Measurements from ENCODE around the gene ABHD8.
"Not testable (repeated sequence)": the region's sequence is repeated elsewhere in the genome, so short reads cannot be mapped to it uniquely, and the experiment has no call there.

ABHD8 gene

DNA sequence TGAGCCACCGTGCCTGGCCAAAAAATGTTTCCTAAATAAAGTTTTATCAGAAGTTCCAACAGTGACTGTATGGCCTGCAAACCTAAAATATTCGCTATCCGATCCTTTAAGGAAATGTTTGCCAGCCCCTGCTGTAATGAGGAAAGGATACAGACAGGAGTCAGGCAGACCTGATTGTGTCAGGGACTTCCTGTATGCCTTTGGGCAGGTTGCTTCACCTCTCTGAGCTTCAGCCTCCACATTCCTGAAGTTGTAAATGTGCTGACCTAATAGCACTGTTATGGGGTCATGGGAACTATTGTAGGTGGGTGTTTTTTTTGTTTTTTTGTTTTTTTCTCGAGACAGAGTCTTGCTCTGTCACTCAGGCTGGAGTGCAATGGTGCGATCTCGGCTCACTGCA lies 6.2 kb downstream of the ABHD8 start:
- no peak for DNase-seq (ENCODE audit: low spot score)

DNA sequence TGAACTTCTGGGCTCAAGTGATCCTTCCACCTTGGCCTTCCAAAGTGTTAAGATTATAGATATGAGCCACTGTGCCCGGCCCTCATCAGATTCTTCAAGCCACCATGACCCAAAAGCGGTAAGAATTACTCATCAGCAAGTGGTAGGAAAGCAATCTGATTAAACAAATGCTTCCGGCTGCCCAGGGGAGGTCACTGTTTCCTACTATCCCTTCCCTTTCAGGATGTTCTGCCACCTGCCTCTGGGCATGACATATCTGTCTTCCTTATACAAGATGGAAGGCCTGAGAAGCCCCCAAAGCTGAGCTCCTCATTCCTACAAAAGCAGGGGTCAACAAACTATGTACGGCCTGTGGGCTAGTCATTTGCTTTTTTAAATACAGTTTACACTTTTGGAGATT lies 7.0 kb downstream of the ABHD8 start:
- peak; percentile 49 for DNase-seq (ENCODE audit: low spot score)

DNA sequence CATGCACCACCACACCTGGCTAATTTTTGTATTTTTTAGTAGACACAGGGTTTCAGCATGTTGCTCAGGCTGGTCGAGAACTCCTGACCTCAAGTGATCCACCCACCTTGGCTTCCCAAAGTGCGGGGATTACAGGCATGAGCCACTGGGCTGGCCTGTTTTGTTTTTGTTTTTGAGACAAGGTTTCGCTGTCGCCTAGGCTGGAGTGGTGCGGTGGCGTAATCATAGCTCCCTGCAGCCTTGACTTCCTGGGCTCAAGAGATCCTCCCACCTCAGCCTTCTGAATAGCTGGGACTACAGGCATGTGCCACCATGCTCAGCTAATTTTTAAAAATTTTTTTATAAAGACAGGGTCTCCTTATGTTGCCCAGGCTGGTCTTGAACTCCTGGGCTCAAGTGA lies 7.7 kb downstream of the ABHD8 start:
- not testable (repeated sequence) for DNase-seq (ENCODE audit: low spot score)

DNA sequence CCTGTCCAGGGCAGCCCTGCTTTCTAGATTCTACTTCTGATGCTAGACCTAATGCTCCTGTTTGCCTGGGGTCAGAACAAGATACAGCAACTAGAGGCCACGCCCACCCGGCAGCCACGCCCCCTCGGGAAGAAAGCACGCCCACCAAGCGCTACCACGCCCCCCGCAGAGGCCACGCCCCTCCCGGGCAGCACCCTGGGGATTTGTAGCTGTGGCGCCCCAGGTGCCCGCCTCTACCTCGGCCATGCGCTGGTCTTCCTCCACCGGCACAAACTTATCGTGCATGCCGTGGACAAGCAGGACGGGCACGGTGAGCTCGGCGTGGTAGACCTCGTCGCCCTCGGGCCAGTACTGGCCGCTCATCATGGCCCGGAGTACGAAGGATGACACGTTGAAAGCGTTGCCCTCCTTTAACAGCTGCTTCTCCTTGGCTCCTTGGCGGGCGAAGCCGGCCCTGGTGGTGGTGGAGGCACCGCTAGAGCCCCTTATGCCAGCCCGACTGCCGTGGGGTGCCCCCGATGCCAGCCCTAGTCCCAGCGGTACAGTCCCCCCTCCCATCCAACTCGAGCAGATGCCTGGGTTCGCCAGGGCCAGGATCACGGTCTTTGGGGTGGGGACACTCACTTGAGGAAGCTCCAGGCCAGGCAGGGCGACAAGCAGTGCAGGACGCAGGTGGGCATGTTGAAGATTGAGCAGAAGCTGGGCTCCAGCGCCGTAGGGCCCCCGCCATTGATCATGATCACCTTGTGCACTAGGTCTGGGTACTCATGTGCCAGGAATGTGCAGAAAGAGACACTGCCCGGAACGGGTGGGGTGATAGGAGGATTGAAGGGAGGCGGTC lies 9.0 kb downstream of the ABHD8 start:
- no peak for DNase-seq (ENCODE audit: low spot score)

DNA sequence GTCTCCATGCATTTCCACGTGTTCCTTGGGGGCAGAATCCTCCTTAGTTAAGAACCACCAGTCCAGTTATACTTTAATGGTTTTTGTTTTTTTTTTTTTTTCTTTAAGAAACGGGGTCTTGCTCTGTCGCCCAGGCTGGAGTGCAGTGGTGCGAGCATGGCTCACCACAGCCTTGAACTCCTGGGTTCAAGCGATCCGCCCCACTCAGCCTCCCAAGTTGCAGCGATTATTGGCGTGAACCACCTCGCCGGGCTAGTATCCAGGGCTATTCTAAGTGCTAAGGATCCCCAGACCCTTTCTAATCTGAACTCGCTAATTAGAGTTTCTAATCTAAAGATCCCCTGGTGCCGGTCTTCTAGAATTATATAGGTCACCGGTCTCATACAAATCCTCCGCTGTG lies 9.6 kb downstream of the ABHD8 start:
- DNase-seq (ENCODE audit: low spot score), result no peak

DNA sequence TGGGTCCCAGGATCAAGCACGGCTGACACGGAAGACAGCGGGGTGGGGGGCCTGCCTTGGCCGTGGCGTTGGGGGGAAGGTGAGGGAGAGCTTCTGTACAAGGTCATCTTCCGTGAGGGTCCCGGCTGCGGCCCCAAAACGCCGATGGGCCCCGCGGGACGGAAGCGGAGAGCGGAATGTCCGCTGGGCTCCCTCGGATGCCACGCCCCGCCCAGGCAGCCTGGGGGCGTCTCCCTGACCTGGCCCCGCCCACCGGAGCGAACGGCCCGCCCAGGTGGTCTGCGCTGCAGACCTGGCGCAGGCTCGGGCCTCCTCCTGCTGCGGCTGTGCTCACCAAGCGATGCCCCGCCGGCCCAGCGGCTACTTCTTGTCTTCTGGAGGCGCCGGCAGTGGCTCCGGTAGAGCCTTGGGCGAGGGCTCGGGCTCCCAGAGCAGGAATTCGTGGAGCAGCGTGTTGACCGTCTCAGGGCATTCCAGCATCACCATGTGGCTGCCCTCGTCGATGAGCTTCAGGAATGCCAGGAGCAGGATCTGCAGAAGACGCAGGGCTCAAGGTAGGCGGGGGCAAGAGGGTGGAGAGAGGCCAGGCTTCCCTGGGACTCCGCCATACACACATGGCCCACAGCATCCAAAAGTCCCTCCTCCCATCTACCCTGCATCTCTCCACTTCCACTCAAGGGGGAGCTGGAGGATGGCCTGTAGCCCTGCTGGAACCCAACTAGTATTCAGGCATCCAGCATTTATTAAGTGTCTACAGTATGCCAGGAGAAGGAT lies 10.7 kb downstream of the ABHD8 start:
- DNase-seq (ENCODE audit: low spot score), result peak; percentile 97

DNA sequence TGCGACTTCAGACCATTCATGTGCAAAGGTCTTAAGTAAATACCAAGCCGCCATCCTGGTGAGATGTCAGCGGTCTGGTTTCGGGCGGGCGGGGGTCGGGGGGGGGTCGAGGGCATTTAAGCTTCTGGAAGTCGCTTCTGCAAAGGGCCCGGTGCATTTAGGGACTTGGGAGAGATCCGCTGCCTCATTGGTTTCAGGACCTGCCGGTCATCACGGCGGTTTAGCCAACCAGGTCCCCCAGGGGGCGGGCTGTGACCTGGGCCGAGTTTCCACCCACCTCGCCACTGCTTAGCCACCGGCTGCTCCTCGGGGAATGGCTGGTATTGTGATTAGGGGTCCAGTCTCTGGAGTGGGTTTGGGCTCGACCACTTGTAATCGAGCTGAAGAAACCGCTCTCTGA lies 13.7 kb downstream of the ABHD8 start:
- DNase-seq (ENCODE audit: low spot score), result peak; percentile 99

DNA sequence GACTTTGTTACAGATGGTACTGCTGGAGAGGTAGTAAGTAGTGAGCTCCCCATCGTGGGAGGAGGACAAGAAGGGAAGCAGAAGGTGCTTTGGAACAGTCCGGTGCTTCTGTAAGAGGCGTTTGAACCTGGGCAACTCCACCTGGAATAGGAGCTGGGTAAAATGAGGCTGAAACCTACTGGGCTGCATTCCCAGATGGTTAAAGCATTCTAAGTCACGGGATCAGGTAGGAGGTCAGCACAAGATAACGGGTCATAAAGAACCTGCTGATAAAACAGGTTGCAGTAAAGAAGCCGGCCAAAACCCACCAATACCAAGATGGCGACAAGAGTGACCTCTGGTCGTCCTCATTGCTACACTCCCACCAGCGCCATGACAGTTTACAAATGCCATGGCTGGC lies 16.5 kb downstream of the ABHD8 start:
- no peak for DNase-seq (ENCODE audit: low spot score)

DNA sequence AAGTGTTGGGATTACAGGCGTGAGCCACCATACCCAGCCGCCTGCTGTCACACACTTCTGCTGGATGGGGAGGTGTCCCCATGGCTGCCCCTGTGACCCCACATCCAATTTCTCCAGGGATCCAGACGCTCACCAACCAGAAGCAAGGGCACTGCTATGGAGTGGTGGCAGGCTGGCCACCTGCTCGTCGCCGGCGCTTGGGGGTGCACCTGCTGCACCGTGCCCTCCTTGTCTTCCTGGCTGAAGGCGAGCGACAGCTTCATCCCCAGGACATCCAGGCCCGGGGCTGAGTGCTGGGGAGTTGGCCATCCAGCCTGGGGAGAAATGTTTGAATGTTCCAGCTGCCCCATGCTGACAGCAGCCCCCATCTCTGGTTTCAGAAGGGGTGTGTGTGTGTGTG lies 17.0 kb downstream of the ABHD8 start:
- no peak for DNase-seq (ENCODE audit: low spot score)

DNA sequence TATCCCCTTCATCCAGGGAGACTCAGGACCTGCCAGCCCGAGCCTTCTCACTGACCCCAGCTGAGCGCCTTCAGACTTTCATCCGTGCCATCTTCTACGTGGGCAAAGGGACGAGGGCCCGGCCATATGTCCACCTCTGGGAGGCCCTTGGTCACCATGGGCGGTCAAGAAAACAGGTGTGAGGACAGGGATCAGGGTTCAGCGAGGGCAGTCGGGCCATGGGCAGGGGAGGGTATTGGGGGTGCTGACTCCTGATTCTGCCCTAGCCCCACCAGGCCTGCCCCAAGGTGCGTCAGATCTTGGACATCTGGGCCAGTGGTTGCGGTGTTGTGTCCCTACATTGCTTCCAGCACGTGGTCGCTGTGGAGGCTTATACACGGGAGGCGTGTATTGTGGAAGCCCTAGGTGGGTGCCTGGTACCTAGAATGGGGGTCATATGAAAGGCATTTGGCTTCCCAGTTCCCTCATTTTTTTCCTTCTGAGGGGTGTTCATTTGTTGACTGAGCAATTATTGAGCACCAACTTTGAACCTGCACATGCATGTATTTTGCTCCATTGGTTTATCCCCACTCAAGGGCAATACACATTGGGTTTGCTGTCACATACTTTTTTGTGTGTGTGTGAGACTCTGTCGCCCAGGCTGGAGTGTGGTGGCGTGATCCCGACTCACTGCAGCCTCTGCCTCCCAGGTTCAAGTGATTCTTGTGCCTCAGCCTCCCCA lies 17.6 kb downstream of the ABHD8 start:
- DNase-seq (ENCODE audit: low spot score), result no peak

DNA sequence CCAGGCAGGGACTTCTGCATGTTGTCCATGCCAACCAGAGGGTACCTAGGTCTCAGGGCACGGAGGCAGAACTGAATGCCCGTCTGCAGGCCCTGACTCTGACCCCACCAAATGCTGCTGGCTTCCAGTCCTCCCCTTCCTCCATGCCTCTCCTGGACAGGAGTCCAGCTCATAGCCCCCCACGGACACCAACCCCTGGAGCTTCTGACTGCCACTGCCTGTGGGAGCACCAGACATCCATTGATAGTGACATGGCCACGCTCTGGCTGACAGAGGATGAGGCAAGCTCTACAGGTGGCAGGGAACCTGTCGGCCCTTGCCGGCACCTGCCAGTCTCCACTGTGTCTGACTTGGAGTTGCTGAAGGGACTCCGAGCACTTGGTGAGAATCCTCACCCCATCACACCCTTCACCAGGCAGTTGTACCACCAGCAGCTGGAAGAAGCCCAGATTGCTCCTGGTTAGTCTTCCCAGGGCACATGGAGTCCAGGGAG lies 19.7 kb downstream of the ABHD8 start:
- no peak for DNase-seq (ENCODE audit: low spot score)

DNA sequence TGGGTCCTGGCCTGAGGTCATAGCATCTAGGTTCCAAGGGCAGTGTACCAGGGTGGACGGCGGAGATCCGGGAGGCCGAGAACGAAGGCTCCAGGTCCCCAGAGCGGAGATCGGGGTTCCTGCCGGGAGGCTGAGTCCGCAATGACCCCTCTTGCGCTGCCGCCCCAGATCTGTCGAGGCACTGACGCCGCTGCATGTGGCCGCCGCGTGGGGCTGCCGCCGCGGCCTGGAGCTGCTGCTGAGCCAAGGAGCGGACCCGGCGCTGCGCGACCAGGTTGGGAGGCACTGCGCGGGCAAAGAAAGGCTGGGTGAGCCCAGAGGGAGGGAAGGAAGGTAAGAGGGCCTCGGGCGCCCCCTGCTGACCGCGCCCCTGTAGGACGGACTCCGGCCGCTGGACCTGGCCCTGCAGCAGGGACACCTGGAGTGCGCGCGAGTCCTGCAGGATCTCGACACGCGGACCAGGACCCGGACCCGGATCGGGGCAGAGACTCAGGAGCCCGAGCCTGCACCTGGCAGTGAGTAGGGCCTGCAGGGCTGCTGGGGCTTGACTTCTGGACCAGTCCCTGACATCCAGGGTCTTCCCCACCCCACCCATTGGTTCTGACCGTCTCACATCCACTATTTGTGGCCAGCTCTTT lies 20.6 kb downstream of the ABHD8 start:
- peak; percentile 87 for DNase-seq (ENCODE audit: low spot score)

DNA sequence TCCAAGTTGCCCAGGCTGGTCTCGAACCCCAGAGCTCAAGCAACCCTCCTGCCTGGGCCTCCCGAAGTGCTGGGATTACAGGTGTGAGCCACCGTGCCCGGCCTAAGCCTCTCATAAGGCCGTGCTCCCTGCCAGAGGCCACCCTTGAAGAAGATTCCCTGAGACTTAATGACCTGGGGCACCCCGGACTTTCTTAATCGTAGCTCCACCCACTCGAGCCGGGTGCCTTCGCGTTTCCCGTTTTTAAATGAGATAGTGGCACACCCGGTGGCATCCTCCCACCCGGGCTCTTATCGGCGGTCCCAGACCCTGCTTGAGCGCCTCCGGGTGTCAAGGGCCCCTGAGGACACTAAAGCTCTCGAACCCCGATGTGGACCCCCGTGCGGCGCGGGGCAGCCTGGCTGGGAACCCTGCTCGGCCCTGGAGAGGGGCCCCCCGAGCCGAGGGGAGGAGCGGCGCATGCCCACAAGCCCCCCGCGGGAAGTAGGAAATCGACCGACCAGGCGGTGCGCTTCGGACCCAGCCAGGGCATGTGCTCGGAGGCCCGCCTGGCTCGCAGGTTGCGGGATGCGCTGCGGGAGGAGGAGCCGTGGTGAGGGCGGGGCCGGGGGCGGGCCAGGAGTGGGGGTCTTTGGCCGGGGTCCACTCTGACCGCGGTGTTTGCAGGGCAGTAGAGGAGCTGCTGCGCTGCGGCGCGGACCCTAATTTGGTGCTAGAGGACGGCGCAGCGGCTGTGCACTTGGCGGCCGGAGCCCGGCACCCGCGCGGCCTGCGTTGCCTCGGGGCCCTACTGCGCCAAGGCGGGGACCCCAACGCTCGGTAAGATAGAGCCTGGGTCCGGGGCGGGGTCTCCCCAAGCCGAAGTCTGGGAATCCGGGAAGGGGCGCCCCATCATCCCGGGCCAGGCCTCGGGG lies 21.6 kb downstream of the ABHD8 start, which contains the start of gene ANKLE1:
TSS of gene ANKLE1 (plus strand) at position 511 of the 914 bp plus-strand sequence. CDS start at position 531, 20 bp downstream.
- peak; percentile 74 for DNase-seq (ENCODE audit: low spot score)

DNA sequence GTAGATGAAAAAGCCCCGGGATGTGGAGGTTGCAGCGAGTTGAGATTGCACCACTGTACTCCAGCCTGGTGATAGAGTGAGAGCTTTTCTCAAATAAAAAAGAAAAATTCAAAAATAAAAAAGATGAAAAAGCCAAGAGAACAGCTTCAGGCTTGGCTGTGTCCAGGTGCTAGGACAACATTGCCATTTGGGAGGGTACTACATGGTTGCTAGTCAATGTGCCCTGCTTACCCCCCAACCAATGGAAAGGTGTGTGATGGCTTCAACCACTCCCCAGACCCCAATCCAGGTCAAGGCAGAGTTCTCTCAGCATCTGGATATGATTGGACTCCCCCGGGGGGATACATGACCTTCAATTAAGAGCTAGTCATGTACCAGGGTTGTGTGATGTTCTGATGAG lies 23.8 kb downstream of the ABHD8 start:
- DNase-seq (ENCODE audit: low spot score), result no peak

DNA sequence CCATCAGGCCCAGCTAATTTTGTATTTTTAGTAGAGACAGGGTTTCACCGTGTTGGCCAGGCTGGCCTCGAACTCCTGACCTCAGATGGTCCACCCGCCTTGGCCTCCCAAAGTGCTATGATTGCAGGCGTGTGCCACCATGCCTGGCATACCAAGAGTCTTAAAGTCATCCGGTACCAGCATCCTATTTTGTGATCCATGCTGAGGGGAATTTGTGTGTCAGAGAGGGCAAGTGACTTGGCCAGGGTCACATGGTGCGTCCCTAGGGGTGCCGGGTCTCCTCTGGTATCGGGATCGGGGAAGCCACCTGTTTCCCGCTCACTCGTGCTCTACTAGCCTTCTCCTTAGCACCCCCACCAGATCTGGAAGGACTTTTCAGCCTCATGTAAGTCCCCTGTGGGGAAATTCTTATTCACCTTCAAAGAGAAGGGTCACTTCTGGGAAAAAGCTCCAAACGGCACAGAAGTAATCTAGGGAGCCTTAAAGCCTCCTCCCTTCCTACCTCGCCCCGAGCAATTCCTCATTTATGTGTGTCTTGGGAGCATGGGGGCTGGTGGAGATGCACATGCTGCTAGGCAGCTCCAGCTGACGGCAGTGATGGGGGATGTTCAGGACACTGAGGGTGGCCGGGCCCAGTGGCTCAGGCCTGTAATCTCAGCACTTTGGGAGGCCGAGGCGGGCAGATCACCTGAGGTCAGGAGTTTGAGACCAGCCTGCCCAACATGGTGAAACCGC lies 27.6 kb downstream of the ABHD8 start:
- DNase-seq (ENCODE audit: low spot score), result no peak

DNA sequence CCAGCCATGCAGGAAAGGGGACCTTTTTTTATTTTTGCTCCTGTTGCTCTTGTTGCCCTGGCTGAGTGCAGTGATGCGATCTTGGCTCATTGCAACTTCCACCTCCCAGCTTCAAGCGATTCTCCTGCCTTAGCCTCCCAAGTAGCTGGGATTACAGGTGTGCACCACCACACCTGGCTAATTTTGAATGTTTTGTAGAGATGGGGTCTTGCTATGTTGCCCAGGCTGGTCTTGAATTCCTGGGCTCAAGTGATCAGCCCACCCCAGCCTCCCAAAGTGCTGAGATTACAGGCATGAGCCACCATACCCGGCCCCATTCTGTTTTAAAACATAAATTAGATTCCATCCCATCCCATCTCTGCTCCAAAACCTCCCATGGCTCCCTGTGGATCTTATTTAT lies 28.3 kb downstream of the ABHD8 start:
- DNase-seq (ENCODE audit: low spot score), result not testable (repeated sequence)

DNA sequence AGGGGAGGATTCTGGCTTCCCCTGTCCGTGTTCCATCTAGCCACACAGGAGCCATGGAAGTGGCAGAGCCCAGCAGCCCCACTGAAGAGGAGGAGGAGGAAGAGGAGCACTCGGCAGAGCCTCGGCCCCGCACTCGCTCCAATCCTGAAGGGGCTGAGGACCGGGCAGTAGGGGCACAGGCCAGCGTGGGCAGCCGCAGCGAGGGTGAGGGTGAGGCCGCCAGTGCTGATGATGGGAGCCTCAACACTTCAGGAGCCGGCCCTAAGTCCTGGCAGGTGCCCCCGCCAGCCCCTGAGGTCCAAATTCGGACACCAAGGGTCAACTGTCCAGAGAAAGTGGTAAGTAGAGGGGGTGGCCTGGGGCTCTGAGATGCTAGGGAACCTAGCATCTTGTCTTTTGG lies 34.5 kb downstream of the ABHD8 start:
- DNase-seq (ENCODE audit: low spot score), result no peak

DNA sequence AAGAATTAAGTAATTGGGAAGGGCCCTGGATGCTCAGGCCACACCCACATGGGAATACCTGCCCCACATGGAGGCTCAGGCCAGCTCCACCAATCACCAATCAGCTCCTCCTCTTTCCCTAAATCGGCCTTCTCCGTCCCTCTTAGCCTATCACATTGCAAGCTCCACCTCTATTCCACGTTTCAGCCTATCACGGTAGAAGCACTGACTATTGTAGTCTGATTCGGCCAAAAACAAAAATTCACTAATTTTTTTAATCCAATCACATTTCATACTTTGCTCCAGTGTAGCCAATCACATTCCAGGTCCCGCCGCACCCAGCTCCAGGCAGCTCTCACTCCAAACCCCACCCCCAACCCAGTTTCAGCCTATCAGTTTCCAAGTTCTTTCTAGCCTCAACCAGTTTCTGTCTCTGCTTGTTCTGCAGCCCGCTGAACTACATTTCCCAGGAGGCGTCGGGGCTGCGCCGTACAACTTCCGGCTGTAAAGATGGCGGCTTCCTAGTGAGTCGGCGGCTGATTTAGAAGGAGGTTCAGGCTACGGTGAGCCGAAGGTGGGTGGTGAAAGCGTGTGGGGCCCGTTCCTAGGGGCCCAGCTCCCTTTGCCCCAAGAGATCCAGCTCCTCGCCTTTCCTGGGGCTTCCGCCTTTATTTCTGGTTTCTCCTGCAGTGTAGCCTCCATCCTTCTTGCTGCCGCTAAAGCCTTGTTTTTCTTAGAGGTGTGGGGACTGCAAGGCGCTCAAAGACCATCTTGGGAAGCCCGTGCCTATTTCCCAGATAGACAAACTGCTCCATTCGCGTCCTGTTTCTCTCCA lies 36.0 kb downstream of the ABHD8 start, which contains the start of gene BABAM1:
TSS of gene BABAM1 (plus strand) at position 469 of the 814 bp plus-strand sequence. CDS start 1,364 bp downstream, outside the sequence.
- peak; percentile 100 for DNase-seq (ENCODE audit: low spot score)

DNA sequence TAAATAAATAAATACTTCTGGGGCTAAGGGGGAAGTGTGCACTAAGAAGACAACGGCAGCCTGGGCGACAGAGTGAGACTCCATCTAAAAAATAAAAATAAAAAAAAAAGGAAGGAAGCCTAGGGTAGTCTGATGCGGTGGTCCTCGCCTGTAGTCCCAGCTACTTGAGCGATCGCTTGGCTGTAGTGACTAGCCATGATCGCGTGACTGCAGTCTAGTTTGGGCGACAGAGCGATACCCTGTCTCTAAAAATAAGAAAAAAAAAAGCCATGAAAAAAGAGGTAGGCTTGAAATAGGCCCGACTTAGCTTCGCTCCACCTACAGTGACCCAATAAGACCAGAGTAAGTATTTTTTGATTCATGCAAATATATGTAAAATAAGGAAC lies 36.6 kb downstream of the ABHD8 start:
- no peak for DNase-seq (ENCODE audit: low spot score)

All from hepatic stellate cell (primary cell).